ENCODE results near the gene SPEN. TPM values are rescaled to one million over a fixed set of nuclear protein-coding genes. Genes with fewer than 3 reads are reported as not detected.

Gene SPEN
- total and polyA plus RNA-seq, 2 of the 13 experiments (the other 11 are each of a cell fraction or from before 2014, with no cell fraction given): 4.8 to 14.0 TPM

DNA sequence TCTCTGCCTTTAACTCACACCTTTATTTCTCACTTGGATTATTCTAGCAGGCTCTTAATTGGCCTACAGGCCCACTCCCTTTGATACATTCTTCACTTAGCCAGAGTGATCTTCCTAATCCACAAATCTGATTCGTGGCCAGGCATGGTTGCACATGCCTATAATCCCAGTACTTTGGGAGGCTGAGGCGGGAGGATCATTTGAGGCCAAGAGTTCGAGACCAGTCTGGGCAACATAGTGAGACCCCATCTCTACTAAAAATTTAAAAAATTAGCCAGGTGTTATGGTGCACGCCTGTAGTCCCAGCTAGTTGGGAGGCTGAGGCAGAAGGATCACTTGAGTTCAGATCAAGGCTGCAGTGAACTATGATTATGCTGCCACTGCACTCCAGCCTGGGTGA lies 126.3 kb downstream of the SPEN start:
- CTCF ChIA-PET (ENCODE audit: low intra/inter-chr PET ratio, low total read pairs): no interaction called here

More for the DNA sequence above, 126.3 kb downstream of the SPEN start:
- TF ChIP-seq RBM39 (IDR thresholded peaks at IDR 0.05; ENCODE audit: low read depth, low read length, poor library complexity, severe bottlenecking): no peak
- no peak for TF ChIP-seq RBM22 (optimal IDR thresholded peaks at IDR 0.05; ENCODE audit: low read length)
- TF ChIP-seq GABPB1 (CRISPR knock-in tag; IDR thresholded peaks at IDR 0.05): no peak
- no peak for TF ChIP-seq ZSCAN25 (CRISPR knock-in tag; IDR thresholded peaks at IDR 0.05)
- no peak for TF ChIP-seq ZNF543 (CRISPR knock-in tag; IDR thresholded peaks at IDR 0.05)
- TF ChIP-seq, protein P1, sequence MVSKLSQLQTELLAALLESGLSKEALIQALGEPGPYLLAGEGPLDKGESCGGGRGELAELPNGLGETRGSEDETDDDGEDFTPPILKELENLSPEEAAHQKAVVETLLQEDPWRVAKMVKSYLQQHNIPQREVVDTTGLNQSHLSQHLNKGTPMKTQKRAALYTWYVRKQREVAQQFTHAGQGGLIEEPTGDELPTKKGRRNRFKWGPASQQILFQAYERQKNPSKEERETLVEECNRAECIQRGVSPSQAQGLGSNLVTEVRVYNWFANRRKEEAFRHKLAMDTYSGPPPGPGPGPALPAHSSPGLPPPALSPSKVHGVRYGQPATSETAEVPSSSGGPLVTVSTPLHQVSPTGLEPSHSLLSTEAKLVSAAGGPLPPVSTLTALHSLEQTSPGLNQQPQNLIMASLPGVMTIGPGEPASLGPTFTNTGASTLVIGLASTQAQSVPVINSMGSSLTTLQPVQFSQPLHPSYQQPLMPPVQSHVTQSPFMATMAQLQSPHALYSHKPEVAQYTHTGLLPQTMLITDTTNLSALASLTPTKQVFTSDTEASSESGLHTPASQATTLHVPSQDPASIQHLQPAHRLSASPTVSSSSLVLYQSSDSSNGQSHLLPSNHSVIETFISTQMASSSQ (IDR thresholded peaks at IDR 0.05; ENCODE audit: low read depth): no peak
- TF ChIP-seq, protein P1 (CRISPR knock-in tag; IDR thresholded peaks at IDR 0.05; ENCODE audit: borderline replicate concordance): no peak
- no peak for TF ChIP-seq PRPF4 (IDR thresholded peaks at IDR 0.05; ENCODE audit: low read depth, low read length, poor library complexity, severe bottlenecking)
- no peak for TF ChIP-seq RAD21 (CRISPR knock-in tag; IDR thresholded peaks at IDR 0.05)
- TF ChIP-seq, protein P2, sequence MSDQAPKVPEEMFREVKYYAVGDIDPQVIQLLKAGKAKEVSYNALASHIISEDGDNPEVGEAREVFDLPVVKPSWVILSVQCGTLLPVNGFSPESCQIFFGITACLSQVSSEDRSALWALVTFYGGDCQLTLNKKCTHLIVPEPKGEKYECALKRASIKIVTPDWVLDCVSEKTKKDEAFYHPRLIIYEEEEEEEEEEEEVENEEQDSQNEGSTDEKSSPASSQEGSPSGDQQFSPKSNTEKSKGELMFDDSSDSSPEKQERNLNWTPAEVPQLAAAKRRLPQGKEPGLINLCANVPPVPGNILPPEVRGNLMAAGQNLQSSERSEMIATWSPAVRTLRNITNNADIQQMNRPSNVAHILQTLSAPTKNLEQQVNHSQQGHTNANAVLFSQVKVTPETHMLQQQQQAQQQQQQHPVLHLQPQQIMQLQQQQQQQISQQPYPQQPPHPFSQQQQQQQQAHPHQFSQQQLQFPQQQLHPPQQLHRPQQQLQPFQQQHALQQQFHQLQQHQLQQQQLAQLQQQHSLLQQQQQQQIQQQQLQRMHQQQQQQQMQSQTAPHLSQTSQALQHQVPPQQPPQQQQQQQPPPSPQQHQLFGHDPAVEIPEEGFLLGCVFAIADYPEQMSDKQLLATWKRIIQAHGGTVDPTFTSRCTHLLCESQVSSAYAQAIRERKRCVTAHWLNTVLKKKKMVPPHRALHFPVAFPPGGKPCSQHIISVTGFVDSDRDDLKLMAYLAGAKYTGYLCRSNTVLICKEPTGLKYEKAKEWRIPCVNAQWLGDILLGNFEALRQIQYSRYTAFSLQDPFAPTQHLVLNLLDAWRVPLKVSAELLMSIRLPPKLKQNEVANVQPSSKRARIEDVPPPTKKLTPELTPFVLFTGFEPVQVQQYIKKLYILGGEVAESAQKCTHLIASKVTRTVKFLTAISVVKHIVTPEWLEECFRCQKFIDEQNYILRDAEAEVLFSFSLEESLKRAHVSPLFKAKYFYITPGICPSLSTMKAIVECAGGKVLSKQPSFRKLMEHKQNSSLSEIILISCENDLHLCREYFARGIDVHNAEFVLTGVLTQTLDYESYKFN (CRISPR knock-in tag; conservative IDR thresholded peaks at IDR 0.05): no peak
- in situ Hi-C loops (cut with HindIII; ENCODE audit: extremely low pct_ligation_motif_present, low pct_unique_long_range_greater_than_20kb): no loop called here
- no TSS peak for BruUV-seq (replicated peaks)
- no peaks in the 10 kb centered on the region for H4K20me1 ChIP-seq (ENCODE audit: insufficient read depth, low read length)
- H3K4me1 ChIP-seq (ENCODE audit: insufficient read depth, low read length): peaks cover 28% of the 10 kb centered on the region
- FAIRE-seq: no peak
- no peak for DNase-seq (ENCODE audit: low spot score)
- no peaks in the 10 kb centered on the region for H3K27me3 ChIP-seq (ENCODE audit: control insufficient read depth in 1 of 2, insufficient read depth in 2 of 2, low read length in 2 of 2)
- no peak for ATAC-seq
- no peak overlapping the region for H3K9ac ChIP-seq (ENCODE audit: insufficient read depth, low read depth, low read length)
- 96% methylated on average over 4 of the region's 4 CpGs for WGBS (ENCODE audit: low lambda C conversion rate)
- H3K36me3 ChIP-seq (replicated peaks in 1 of 2; ENCODE audit: control insufficient read depth in 1 of 2, insufficient read depth in 2 of 2, low read length in 2 of 2): peaks cover 5 to 19% of the 10 kb centered on the region in 2 experiments; a peak in 4 of 5 replicates
- peaks cover 16% of the 10 kb centered on the region for H3K79me2 ChIP-seq (ENCODE audit: insufficient read depth, low read length)
- H2AFZ ChIP-seq (ENCODE audit: low read length): no peak overlapping the region
- no peak overlapping the region for H3K4me3 ChIP-seq (replicated peaks in 1 of 3; ENCODE audit: insufficient read depth in 1 of 3, low read depth in 2 of 3, low read length in 3 of 3)
- H3K27ac ChIP-seq (ENCODE audit: extremely low read length, insufficient read depth, low read length): no peak overlapping the region
- no peak overlapping the region for H3K4me2 ChIP-seq (ENCODE audit: low read depth, low read length)
- POLR2A ChIA-PET: no interaction called here
- intact Hi-C loops (cut with micrococcal nuclease; ENCODE audit: unreplicated experiment): no loop called here
- no peaks in the 10 kb centered on the region for H3K9me3 ChIP-seq (ENCODE audit: low read length)
